Measurements from ENCODE around the gene CACNA1D. TPM values are rescaled to one million over a fixed set of nuclear protein-coding genes. Genes with fewer than 3 reads are reported as not detected.

Gene CACNA1D
- total RNA-seq, 1 experiment from 2014 or later: 1.1 TPM

- Histone ChIP-seq H3K9me3 (ENCODE audit: control insufficient read depth in 1 of 2, insufficient read depth in 1 of 2, low read depth in 1 of 2, low read length in 2 of 2) (no peaks in the 10 kb centered on the region), H3K79me2 (ENCODE audit: insufficient read depth, low read length) (no peaks in the 10 kb centered on the region), H3K36me3 (ENCODE audit: control insufficient read depth in 1 of 2, insufficient read depth in 2 of 2, low read length in 2 of 2) (no peaks in the 10 kb centered on the region), H3K4me1 (ENCODE audit: control insufficient read depth in 1 of 2, insufficient read depth in 2 of 2, low read length in 2 of 2) (peaks cover 0 to 12% of the 10 kb centered on the region in 2 experiments; a peak in 1 of 4 replicates), H3K9ac (ENCODE audit: low read length) (no peak overlapping the region), H2AFZ (ENCODE audit: low read depth, low read length, poor library complexity, severe bottlenecking) (no peak overlapping the region), H3K9me2 (ENCODE audit: insufficient read depth) (no peaks in the 10 kb centered on the region), H3K27ac (ENCODE audit: low read depth, low read length) (no peak overlapping the region), H3K4me2 (ENCODE audit: low read length) (no peak overlapping the region), H3K27me3 (ENCODE audit: insufficient read depth, low read length) (peaks cover 5% of the 10 kb centered on the region; the same call in 1 of the 2 replicates), H3K4me3 (replicated peaks in 1 of 2; ENCODE audit: low read depth in 1 of 2, low read length in 2 of 2) (no peak overlapping the region), H4K20me1 (ENCODE audit: insufficient read depth) (no peaks in the 10 kb centered on the region)
- intact Hi-C loops (cut with micrococcal nuclease): no loop called here
- BruUV-seq (replicated peaks): no TSS peak
- ChIA-PET POLR2A (no interaction called here), CTCF (no interaction called here), RAD21 (ENCODE audit: low non-redundant PET in 1 of 2, low total read pairs in 2 of 2, uncharacterized antibody in 2 of 2, unreplicated experiment in 2 of 2) (no interaction called here)
- ATAC-seq (no peak), DNase-seq (ENCODE audit: low read depth, low spot score) (no peak)
- no peak for TF ChIP-seq EZH2phosphoT487 (IDR thresholded peaks at IDR 0.05; ENCODE audit: borderline replicate concordance)
- TF ChIP-seq TCF7L2 (IDR thresholded peaks at IDR 0.05; ENCODE audit: borderline replicate concordance, extremely low read depth, insufficient read depth, insufficient read length): no peak
- no peak for TF ChIP-seq ATF3 (IDR thresholded peaks at IDR 0.05)
- TF ChIP-seq REST (IDR thresholded peaks at IDR 0.05; ENCODE audit: low read depth): no peak
- TF ChIP-seq ZBTB33 (IDR thresholded peaks at IDR 0.05; ENCODE audit: extremely low read depth, insufficient replicate concordance, low read length): no peak
- no peak for TF ChIP-seq SIN3A (IDR thresholded peaks at IDR 0.05; ENCODE audit: low read depth)
- no peak for TF ChIP-seq ZNF274 (IDR thresholded peaks at IDR 0.05; ENCODE audit: low read depth, low read length)
- no peak for TF ChIP-seq CTCF (IDR thresholded peaks at IDR 0.05 in 2 of 3, conservative IDR thresholded peaks at IDR 0.05 in 1 of 3; ENCODE audit: borderline replicate concordance in 1 of 3, insufficient read depth in 1 of 3, low read depth in 2 of 3, low read length in 2 of 3)
- no peak for TF ChIP-seq POLR2AphosphoS5 (IDR thresholded peaks at IDR 0.05; ENCODE audit: low read depth, low read length)
- TF ChIP-seq EGR1 (IDR thresholded peaks at IDR 0.05; ENCODE audit: low read depth): no peak
- TF ChIP-seq RAD21 (IDR thresholded peaks at IDR 0.05; ENCODE audit: low read depth): no peak
- TF ChIP-seq CEBPB (IDR thresholded peaks at IDR 0.05; ENCODE audit: low read depth): no peak
- no peak for TF ChIP-seq ELF1 (IDR thresholded peaks at IDR 0.05; ENCODE audit: borderline replicate concordance, low read depth)
- no peak for TF ChIP-seq MAX (IDR thresholded peaks at IDR 0.05)
- TF ChIP-seq CBX3 (IDR thresholded peaks at IDR 0.05; ENCODE audit: low read depth): no peak
- no peak for TF ChIP-seq SRF (IDR thresholded peaks at IDR 0.05; ENCODE audit: low read depth)
- TF ChIP-seq POLR2A (IDR thresholded peaks at IDR 0.05; ENCODE audit: borderline replicate concordance, extremely low read depth, insufficient read depth, insufficient read length): no peak
- TF ChIP-seq YY1 (IDR thresholded peaks at IDR 0.05; ENCODE audit: extremely low read depth, insufficient replicate concordance, low read depth, low read length): no peak
Measured at GRCh38 chr3:53495520-53496391, 1.3 kb downstream of the CACNA1D start.

Measured in HCT116 (cell line).